GM12892 (cell line): ENCODE measurements around the gene CST3.

ENCODE experiments used
- POLR2AphosphoS5 ChIP-seq: IDR thresholded peaks from 2 replicates; pipeline ENCODE4 v1.6.1; 2011; ENCODE audit warnings: low read depth, low read length, control low read depth
- TAF1 ChIP-seq: IDR thresholded peaks from 2 replicates; pipeline ENCODE4 v1.6.1; 2011; ENCODE audit warnings: low read depth, mild to moderate bottlenecking, control low read depth, low read length, borderline replicate concordance

GRCh38 chr20:23684261-23684660, 46.5 kb upstream of the CST3 start:
- no peak for TF ChIP-seq POLR2AphosphoS5
- no peak for TF ChIP-seq TAF1
